DOHH2 (cell line): Measurements from ENCODE around the gene KCNIP4.

Source experiments
- H3F3A ChIP-seq: fragments of 200-600 bp; sonication (generic), shearing (Covaris generic); 2 replicates; pipeline ENCODE4 v1.6.0; 2016; ENCODE audit warnings: antibody characterized with exemption, mild to moderate bottlenecking; ENCODE audit not compliant: control insufficient read depth, insufficient read depth
- H3K27ac ChIP-seq: fragments of 200-600 bp; sonication (generic); 2 replicates; pipeline ENCODE4 v1.5.1; 2014; ENCODE audit warnings: low read depth, mild to moderate bottlenecking, low read length, moderate library complexity
- H3K27me3 ChIP-seq: fragments of 200-600 bp; sonication (generic); 2 replicates; pipeline ENCODE4 v1.6.1; 2014; ENCODE audit warnings: mild to moderate bottlenecking, low read length, mixed read lengths; ENCODE audit not compliant: control insufficient read depth
- H3K36me3 ChIP-seq: fragments of 200-600 bp; sonication (generic); 2 replicates; pipeline ENCODE4 v1.6.1; 2014; ENCODE audit warnings: mild to moderate bottlenecking, low read length, moderate library complexity, mixed read lengths; ENCODE audit not compliant: control insufficient read depth
- H3K4me1 ChIP-seq: fragments of 200-600 bp; sonication (generic); 2 replicates; pipeline ENCODE4 v1.6.1; 2014; ENCODE audit warnings: mild to moderate bottlenecking, low read length, mixed read lengths; ENCODE audit not compliant: control insufficient read depth
- H3K4me2 ChIP-seq: fragments of 200-600 bp; sonication (generic); 2 replicates; pipeline ENCODE4 v1.6.0; 2014; ENCODE audit warnings: mild to moderate bottlenecking, low read length, moderate library complexity
- H3K4me3 ChIP-seq: fragments of 200-600 bp; sonication (generic); 2 replicates; pipeline ENCODE4 v1.5.1; 2014; ENCODE audit warnings: mild to moderate bottlenecking, low read length, mixed read lengths
- H3K79me2 ChIP-seq: fragments of 200-600 bp; sonication (generic); 2 replicates; pipeline ENCODE4 v1.6.1; 2014; ENCODE audit warnings: mild to moderate bottlenecking, low read length, mixed read lengths; ENCODE audit not compliant: control insufficient read depth
- H3K9me2 ChIP-seq: fragments of 200-600 bp; sonication (generic); replicated peaks from 2 replicates; pipeline ENCODE4 v1.6.1; 2014; ENCODE audit warnings: mild to moderate bottlenecking, low read length, mixed read lengths; ENCODE audit not compliant: control insufficient read depth
- H3K9me3 ChIP-seq: fragments of 200-600 bp; sonication (generic); 2 replicates; pipeline ENCODE4 v1.6.1; 2014; ENCODE audit warnings: antibody characterized with exemption, low read length, mixed read lengths; ENCODE audit not compliant: control insufficient read depth, insufficient read depth
- H4K20me1 ChIP-seq: fragments of 200-600 bp; sonication (generic); 2 replicates; pipeline ENCODE4 v1.6.0; 2014; ENCODE audit warnings: low read depth, mild to moderate bottlenecking, antibody characterized with exemption, low read length, moderate library complexity; ENCODE audit not compliant: control insufficient read depth, insufficient read depth
- CTCF ChIP-seq: fragments of 200-600 bp; sonication (generic); IDR thresholded peaks from one replicate; pipeline ENCODE4 v1.5.1; 2014; ENCODE audit warnings: antibody characterized with exemption, mild to moderate bottlenecking, low read depth, low read length; ENCODE audit not compliant: poor library complexity, severe bottlenecking
- EZH2phosphoT487 ChIP-seq: fragments of 200-600 bp; sonication (generic); IDR thresholded peaks from 2 replicates; pipeline ENCODE4 v1.6.1; 2017; ENCODE audit warnings: borderline replicate concordance, mild to moderate bottlenecking, antibody characterized with exemption, low read length, moderate library complexity, mixed read lengths

The KCNIP4 gene

GRCh38 chr4:21380861-21381260 lies 567.7 kb downstream of the KCNIP4 start:
- Histone ChIP-seq H3K4me2 (no peak overlapping the region), H3K79me2 (no peaks in the 10 kb centered on the region), H3K9me2 (no peaks in the 10 kb centered on the region), H4K20me1 (no peaks in the 10 kb centered on the region), H3K36me3 (no peaks in the 10 kb centered on the region), H3K27me3 (no peaks in the 10 kb centered on the region), H3K4me3 (no peak overlapping the region), H3K27ac (no peak overlapping the region), H3K4me1 (no peaks in the 10 kb centered on the region), H3K9me3 (no peaks in the 10 kb centered on the region), H3F3A (no peaks in the 10 kb centered on the region)
- TF ChIP-seq EZH2phosphoT487 (no peak), CTCF (no peak)

GRCh38 chr4:21377046-21377445 lies 571.5 kb downstream of the KCNIP4 start:
- Histone ChIP-seq H3K27me3 (no peaks in the 10 kb centered on the region), H3K9me3 (no peaks in the 10 kb centered on the region), H3K79me2 (no peaks in the 10 kb centered on the region), H3F3A (no peaks in the 10 kb centered on the region), H4K20me1 (no peaks in the 10 kb centered on the region), H3K27ac (no peak overlapping the region), H3K9me2 (no peaks in the 10 kb centered on the region), H3K4me1 (no peaks in the 10 kb centered on the region), H3K36me3 (no peaks in the 10 kb centered on the region), H3K4me2 (no peak overlapping the region), H3K4me3 (no peak overlapping the region)
- TF ChIP-seq EZH2phosphoT487 (no peak), CTCF (no peak)

DNA sequence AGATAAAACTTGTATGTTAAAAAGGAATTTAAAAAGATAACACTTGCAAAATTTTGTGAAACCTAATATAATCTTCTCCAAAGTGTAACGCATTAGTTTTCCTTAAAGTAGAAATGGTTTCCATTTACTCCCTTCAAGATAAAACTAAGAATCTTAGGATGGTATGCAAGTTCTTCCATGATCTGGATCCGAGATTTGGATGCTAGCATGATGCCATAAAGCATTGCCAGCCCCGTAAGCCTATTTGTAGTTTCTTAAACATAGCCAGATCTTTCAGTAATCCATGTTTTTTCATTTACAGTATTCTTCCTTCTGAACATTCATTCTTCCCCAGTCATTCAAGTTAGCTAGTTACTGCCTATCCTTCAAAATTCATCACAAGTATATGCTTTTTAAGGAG lies 572.4 kb downstream of the KCNIP4 start:
- H3K79me2 ChIP-seq = no peaks in the 10 kb centered on the region
- no peaks in the 10 kb centered on the region for H3F3A ChIP-seq
- no peaks in the 10 kb centered on the region for H4K20me1 ChIP-seq
- H3K36me3 ChIP-seq = no peaks in the 10 kb centered on the region
- no peaks in the 10 kb centered on the region for H3K4me1 ChIP-seq
- H3K4me2 ChIP-seq = no peak overlapping the region
- no peaks in the 10 kb centered on the region for H3K27me3 ChIP-seq
- H3K4me3 ChIP-seq = no peak overlapping the region
- H3K9me3 ChIP-seq = no peaks in the 10 kb centered on the region
- no peak for TF ChIP-seq EZH2phosphoT487
- TF ChIP-seq CTCF = no peak
- H3K9me2 ChIP-seq = no peaks in the 10 kb centered on the region
- no peak overlapping the region for H3K27ac ChIP-seq
